OCI-LY1 (cell line): ENCODE results near the gene CHRM5.
A peak's percentile ranks its signal among the peaks of the same experiment; 100 is the strongest.

Experiments
- H2AFZ ChIP-seq: fragments of 200-600 bp; sonication (generic), shearing (Covaris generic); 2 replicates; pipeline ENCODE4 v1.6.0; 2014; ENCODE audit warnings: antibody characterized with exemption, mild to moderate bottlenecking, low read length
- H3F3A ChIP-seq: fragments of 200-600 bp; sonication (generic), shearing (Covaris generic); 2 replicates; pipeline ENCODE4 v1.6.0; 2014; ENCODE audit warnings: mild to moderate bottlenecking, antibody characterized with exemption, low read length, moderate library complexity; ENCODE audit not compliant: insufficient read depth
- H3K27ac ChIP-seq: fragments of 200-600 bp; sonication (generic); 2 replicates; pipeline ENCODE4 v1.5.1; 2014; ENCODE audit warnings: low read length, mixed run types, mild to moderate bottlenecking, low read depth; ENCODE audit not compliant: poor library complexity, severe bottlenecking
- H3K27me3 ChIP-seq: fragments of 200-600 bp; sonication (generic); 2 replicates; pipeline ENCODE4 v1.6.0; 2014; ENCODE audit warnings: antibody characterized with exemption, mild to moderate bottlenecking, low read length, moderate library complexity; ENCODE audit not compliant: insufficient read depth
- H3K36me3 ChIP-seq: fragments of 200-600 bp; sonication (generic); 2 replicates; pipeline ENCODE4 v1.6.1; 2014; ENCODE audit warnings: mild to moderate bottlenecking, antibody characterized with exemption, low read length, moderate library complexity, mixed read lengths; ENCODE audit not compliant: insufficient read depth
- H3K4me1 ChIP-seq: fragments of 200-600 bp; sonication (generic); 2 replicates; pipeline ENCODE4 v1.5.1; 2014; ENCODE audit warnings: mild to moderate bottlenecking, low read length, moderate library complexity; ENCODE audit not compliant: insufficient read depth, severe bottlenecking
- H3K4me2 ChIP-seq: fragments of 200-600 bp; sonication (generic), shearing (Covaris generic); 2 replicates; pipeline ENCODE4 v1.6.1; 2014; ENCODE audit warnings: low read length
- H3K4me3 ChIP-seq: fragments of 200-600 bp; sonication (generic); 2 replicates; pipeline ENCODE4 v1.5.1; 2014; ENCODE audit warnings: low read length, low read depth, mild to moderate bottlenecking, mixed read lengths; ENCODE audit not compliant: poor library complexity, severe bottlenecking
- H3K79me2 ChIP-seq: fragments of 200-600 bp; shearing (Covaris generic); 2 replicates; pipeline ENCODE4 v1.6.1; 2016; ENCODE audit warnings: mixed run types, low read length, mixed read lengths; ENCODE audit not compliant: insufficient read depth
- H3K9ac ChIP-seq: fragments of 200-600 bp; sonication (generic), shearing (Covaris generic); 2 replicates; pipeline ENCODE4 v1.6.1; 2014; ENCODE audit warnings: mild to moderate bottlenecking, low read length, mixed read lengths
- H3K9me2 ChIP-seq: fragments of 200-600 bp; sonication (generic), shearing (Covaris generic); 2 replicates; pipeline ENCODE4 v1.6.1; 2014; ENCODE audit warnings: low read depth, mild to moderate bottlenecking, low read length, mixed read lengths
- H3K9me3 ChIP-seq: fragments of 200-600 bp; shearing (Covaris generic); 2 replicates; pipeline ENCODE4 v1.6.1; 2014; ENCODE audit warnings: low read length, mixed read lengths
- H4K20me1 ChIP-seq: fragments of 200-600 bp; sonication (generic), shearing (Covaris generic); 2 replicates; pipeline ENCODE4 v1.6.0; 2016; ENCODE audit warnings: mild to moderate bottlenecking, low read length; ENCODE audit not compliant: insufficient read depth
- CTCF ChIP-seq: fragments of 200-600 bp; sonication (generic), shearing (Covaris generic); IDR thresholded peaks from 2 replicates; pipeline ENCODE4 v1.5.1; 2017; ENCODE audit warnings: mild to moderate bottlenecking, antibody characterized with exemption, low read length, moderate library complexity, mixed read lengths
- EZH2 ChIP-seq: fragments of 200-600 bp; sonication (generic), shearing (Covaris generic); IDR thresholded peaks from 2 replicates; pipeline ENCODE4 v1.8.0; 2017; ENCODE audit warnings: borderline replicate concordance, mixed run types, mild to moderate bottlenecking, antibody characterized with exemption, low read length, moderate library complexity, mixed read lengths

Gene CHRM5

GRCh38 chr15:33963831-33964664 is 4.2 kb upstream of the CHRM5 start:
- Histone ChIP-seq H3K79me2 (no peaks in the 10 kb centered on the region), H3K9me2 (no peaks in the 10 kb centered on the region), H3K27me3 (no peaks in the 10 kb centered on the region), H3K9me3 (no peaks in the 10 kb centered on the region), H3F3A (no peaks in the 10 kb centered on the region), H3K36me3 (no peaks in the 10 kb centered on the region), H3K4me3 (no peak overlapping the region), H4K20me1 (no peaks in the 10 kb centered on the region), H3K4me2 (no peak overlapping the region), H3K4me1 (no peaks in the 10 kb centered on the region), H2AFZ (no peak overlapping the region), H3K9ac (no peak overlapping the region), H3K27ac (no peak overlapping the region)
- TF ChIP-seq EZH2 (no peak), CTCF (peak; percentile 77)

- no peaks in the 10 kb centered on the region for H3K9me2 ChIP-seq
- H3K9ac ChIP-seq, result no peak overlapping the region
Measured at GRCh38 chr15:33964665-33965040, 3.6 kb upstream of the CHRM5 start.

GRCh38 chr15:33968821-33969220 is 524 bp downstream of the CHRM5 start:
- Histone ChIP-seq H3K27ac (no peak overlapping the region), H3K9me3 (no peaks in the 10 kb centered on the region), H3K27me3 (no peaks in the 10 kb centered on the region), H3K36me3 (no peaks in the 10 kb centered on the region), H2AFZ (no peak overlapping the region), H3K9me2 (no peaks in the 10 kb centered on the region), H3K79me2 (no peaks in the 10 kb centered on the region), H4K20me1 (no peaks in the 10 kb centered on the region), H3K4me2 (no peak overlapping the region), H3K4me1 (no peaks in the 10 kb centered on the region), H3K4me3 (no peak overlapping the region), H3K9ac (no peak overlapping the region), H3F3A (no peaks in the 10 kb centered on the region)
- TF ChIP-seq CTCF, result no peak
- TF ChIP-seq EZH2, result no peak

More at GRCh38 chr15:33964665-33965040, 3.6 kb upstream of the CHRM5 start:
- Histone ChIP-seq H3K4me1 (no peaks in the 10 kb centered on the region), H3K4me3 (no peak overlapping the region), H3K27me3 (no peaks in the 10 kb centered on the region), H3K9me3 (no peaks in the 10 kb centered on the region), H3K36me3 (no peaks in the 10 kb centered on the region), H3K27ac (no peak overlapping the region), H3K4me2 (no peak overlapping the region), H4K20me1 (no peaks in the 10 kb centered on the region), H3K79me2 (no peaks in the 10 kb centered on the region), H3F3A (no peaks in the 10 kb centered on the region), H2AFZ (no peak overlapping the region)
- TF ChIP-seq EZH2 (no peak), CTCF (no peak)
